ENCODE measurements around the gene ROS1.

The ROS1 gene

GRCh38 chr6:117326396-117326795, 99.3 kb downstream of the ROS1 start:
- intact Hi-C loops (cut with DNase I; ENCODE audit: low total_unique reads) = no loop called here
- H3K27ac ChIP-seq = no peak overlapping the region
- no peak for DNase-seq
- H3K27me3 ChIP-seq = no peaks in the 10 kb centered on the region
- TF ChIP-seq CTCF (IDR thresholded peaks at IDR 0.05) = no peak
- H3K4me1 ChIP-seq = no peaks in the 10 kb centered on the region
- no peaks in the 10 kb centered on the region for H3K36me3 ChIP-seq
- H3K9me3 ChIP-seq = no peaks in the 10 kb centered on the region
- no peak overlapping the region for H3K4me3 ChIP-seq

GRCh38 chr6:117317261-117317660, 108.5 kb downstream of the ROS1 start:
- H3K27ac ChIP-seq = no peak overlapping the region
- no peaks in the 10 kb centered on the region for H3K36me3 ChIP-seq
- no peaks in the 10 kb centered on the region for H3K27me3 ChIP-seq
- TF ChIP-seq CTCF (IDR thresholded peaks at IDR 0.05) = no peak
- DNase-seq = no peak
- H3K4me1 ChIP-seq = no peaks in the 10 kb centered on the region
- intact Hi-C loops (cut with DNase I; ENCODE audit: low total_unique reads) = no loop called here
- no peaks in the 10 kb centered on the region for H3K9me3 ChIP-seq
- H3K4me3 ChIP-seq = no peak overlapping the region

DNA sequence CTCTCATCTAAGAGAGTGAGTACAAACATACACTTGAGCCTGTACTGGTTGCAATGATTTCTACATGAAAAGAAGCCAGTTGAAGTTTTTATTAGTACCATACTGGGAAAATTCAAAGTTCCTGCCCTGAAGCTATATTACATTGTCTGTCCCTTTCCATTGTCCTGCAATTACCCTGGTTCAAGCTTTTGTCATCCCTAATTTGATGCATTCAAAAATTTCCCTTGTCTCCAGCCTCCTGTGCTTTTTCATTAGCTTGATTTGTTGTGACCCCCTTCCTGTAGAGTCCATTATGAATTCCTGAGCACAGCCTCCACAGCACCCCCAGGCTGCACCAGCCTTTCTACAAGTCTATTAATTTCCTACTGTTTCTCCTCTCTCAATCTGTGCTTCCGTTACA, 114.0 kb downstream of the ROS1 start:
- no peak overlapping the region for H3K27ac ChIP-seq
- no peak for DNase-seq
- no peak for TF ChIP-seq CTCF (IDR thresholded peaks at IDR 0.05)
- intact Hi-C loops (cut with DNase I; ENCODE audit: low total_unique reads) = no loop called here
- H3K4me1 ChIP-seq = no peaks in the 10 kb centered on the region
- no peak overlapping the region for H3K4me3 ChIP-seq
- H3K9me3 ChIP-seq = no peaks in the 10 kb centered on the region
- no peaks in the 10 kb centered on the region for H3K36me3 ChIP-seq
- H3K27me3 ChIP-seq = no peaks in the 10 kb centered on the region

GRCh38 chr6:117311310-117311709, 114.4 kb downstream of the ROS1 start:
- Histone ChIP-seq H3K27me3 (no peaks in the 10 kb centered on the region), H3K9me3 (no peaks in the 10 kb centered on the region), H3K36me3 (no peaks in the 10 kb centered on the region), H3K27ac (no peak overlapping the region), H3K4me1 (no peaks in the 10 kb centered on the region), H3K4me3 (no peak overlapping the region)
- no peak for TF ChIP-seq CTCF (IDR thresholded peaks at IDR 0.05)
- intact Hi-C loops (cut with DNase I; ENCODE audit: low total_unique reads) = no loop called here
- DNase-seq = no peak

DNA sequence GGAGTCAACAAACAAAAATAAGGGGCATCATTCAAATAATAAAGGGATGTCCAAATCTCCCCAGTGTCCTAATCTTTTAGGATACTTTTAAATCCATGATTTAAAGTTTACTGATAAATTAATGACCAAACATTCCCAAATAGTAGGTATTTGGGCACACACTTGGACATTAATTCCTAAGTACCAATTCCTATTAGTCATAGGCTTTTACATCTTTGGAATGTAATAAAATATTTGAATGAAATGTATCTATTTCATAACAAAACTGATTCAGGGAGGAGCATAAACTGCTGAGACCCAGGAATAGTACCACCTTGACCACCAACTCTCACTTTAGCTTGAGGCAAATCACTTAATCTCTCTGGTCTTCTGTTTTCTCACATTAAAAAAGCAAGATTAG, 116.1 kb downstream of the ROS1 start:
- no peak for DNase-seq
- no peak overlapping the region for H3K27ac ChIP-seq
- TF ChIP-seq CTCF (IDR thresholded peaks at IDR 0.05) = no peak
- no peaks in the 10 kb centered on the region for H3K9me3 ChIP-seq
- no peaks in the 10 kb centered on the region for H3K4me1 ChIP-seq
- H3K27me3 ChIP-seq = no peaks in the 10 kb centered on the region
- H3K4me3 ChIP-seq = no peak overlapping the region
- intact Hi-C loops (cut with DNase I; ENCODE audit: low total_unique reads) = no loop called here
- no peaks in the 10 kb centered on the region for H3K36me3 ChIP-seq

DNA sequence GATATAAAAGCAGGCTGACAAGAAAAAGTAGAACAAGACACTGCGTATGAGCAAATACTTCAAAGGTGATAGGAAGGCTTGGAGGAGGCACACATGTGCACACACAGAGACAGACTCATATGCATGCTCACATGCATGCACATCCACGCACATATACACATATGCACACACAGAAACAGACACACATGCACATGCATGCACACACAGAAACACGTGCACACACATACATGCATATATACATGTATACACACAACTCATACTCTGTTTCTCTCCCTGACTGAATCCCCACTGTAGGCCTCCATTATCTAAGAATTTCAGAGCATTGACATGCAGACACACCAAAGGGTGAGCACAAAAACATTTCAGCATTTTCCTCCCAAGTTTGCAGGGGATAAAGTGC, 116.7 kb downstream of the ROS1 start:
- Histone ChIP-seq H3K27me3 (no peaks in the 10 kb centered on the region), H3K36me3 (no peaks in the 10 kb centered on the region), H3K9me3 (no peaks in the 10 kb centered on the region), H3K4me3 (no peak overlapping the region), H3K27ac (no peak overlapping the region), H3K4me1 (no peaks in the 10 kb centered on the region)
- no peak for TF ChIP-seq CTCF (IDR thresholded peaks at IDR 0.05)
- no peak for DNase-seq
- intact Hi-C loops (cut with DNase I; ENCODE audit: low total_unique reads) = no loop called here

Measured in tibial artery (tissue), 4 donors.